Right hindlimb (tissue), 1 donor: ENCODE measurements around the gene KIF21B.
A peak's percentile ranks its signal among the peaks of the same experiment; 100 is the strongest.

ENCODE experiments used
- DNase-seq: peaks from one replicate; pipeline ENCODE4 v3.0.0-alpha.2; 2018

Gene KIF21B

GRCh38 chr1:201023517-201023902 is at the start of gene KIF21B:
TSS of gene KIF21B (minus strand) at chr1:201023714. CDS start at chr1:201023383, 331 bp downstream.
- DNase-seq: peak; percentile 83

GRCh38 chr1:201072922-201073321 is 49.4 kb upstream of the KIF21B start:
- no peak for DNase-seq

GRCh38 chr1:201072149-201072548 is 48.6 kb upstream of the KIF21B start:
- no peak for DNase-seq

GRCh38 chr1:201069636-201070035 is 46.1 kb upstream of the KIF21B start:
- no peak for DNase-seq

- DNase-seq: no peak
These were observed 45.5 kb upstream of the KIF21B start for GRCh38 chr1:201068976-201069375.

GRCh38 chr1:201066986-201067385 is 43.5 kb upstream of the KIF21B start:
- DNase-seq: no peak

- no peak for DNase-seq
These were observed 42.2 kb upstream of the KIF21B start for GRCh38 chr1:201065686-201066085.

- DNase-seq: no peak
These were observed 41.3 kb upstream of the KIF21B start for GRCh38 chr1:201064806-201065205.

- no peak for DNase-seq
These were observed 39.6 kb upstream of the KIF21B start for GRCh38 chr1:201063145-201063544.

GRCh38 chr1:201062511-201063091 is 39.1 kb upstream of the KIF21B start:
- no peak for DNase-seq

GRCh38 chr1:201061886-201062285 is 38.4 kb upstream of the KIF21B start:
- no peak for DNase-seq

GRCh38 chr1:201061049-201061448 is 37.5 kb upstream of the KIF21B start:
- no peak for DNase-seq

- DNase-seq: no peak
These were observed 37.1 kb upstream of the KIF21B start for GRCh38 chr1:201060586-201060985.

- DNase-seq: no peak
These were observed 36.5 kb upstream of the KIF21B start for GRCh38 chr1:201059871-201060555.

- DNase-seq: no peak
These were observed 35.9 kb upstream of the KIF21B start for GRCh38 chr1:201059401-201059800.

GRCh38 chr1:201054091-201054543 is 30.6 kb upstream of the KIF21B start:
- no peak for DNase-seq

GRCh38 chr1:201053155-201053860 is 29.8 kb upstream of the KIF21B start:
- no peak for DNase-seq

- no peak for DNase-seq
These were observed 27.9 kb upstream of the KIF21B start for GRCh38 chr1:201051399-201051798.

GRCh38 chr1:201050515-201051277 is 27.2 kb upstream of the KIF21B start:
- DNase-seq: no peak

- no peak for DNase-seq
These were observed 25.8 kb upstream of the KIF21B start for GRCh38 chr1:201049248-201049831.

- DNase-seq: no peak
These were observed 25.0 kb upstream of the KIF21B start for GRCh38 chr1:201048521-201048920.

- DNase-seq: no peak
These were observed 20.6 kb upstream of the KIF21B start for GRCh38 chr1:201044119-201044518.
